CD8-positive, alpha-beta memory T cell (primary cell): ENCODE results near the gene DDX46. TPM values are rescaled to one million over a fixed set of nuclear protein-coding genes. Genes with fewer than 3 reads are reported as not detected.
"Not testable (repeated sequence)": the region's sequence is repeated elsewhere in the genome, so short reads cannot be mapped to it uniquely, and the experiment has no call there.

Source experiments
- CTCF ChIA-PET: fragments of 350-600 bp; sonication (Branson Sonifier 250); formaldehyde crosslinking; loops from one replicate; lab custom pipeline; 2021; ENCODE audit warnings: antibody characterized with exemption; lab: Charles Lee
- POLR2A ChIA-PET: fragments of 350-600 bp; sonication (Branson Sonifier 250); formaldehyde crosslinking; loops from one replicate; lab custom pipeline; 2021; ENCODE audit warnings: antibody characterized with exemption; lab: Charles Lee
- DNase-seq, 5 donors: peaks; one replicate each; pipeline versions ENCODE4 v3.0.0 to v3.0.0-alpha.2; 2020 to 2022; ENCODE audit warnings: mixed read lengths in 1 of 5
- H3K27ac ChIP-seq: one replicate; pipeline ENCODE4 v1.7.0; 2013; ENCODE audit warnings: low read depth, mild to moderate bottlenecking, low read length, moderate library complexity
- H3K27me3 ChIP-seq: 2 replicates; pipeline ENCODE4 v1.7.0; 2013; ENCODE audit warnings: low read length, mild to moderate bottlenecking; ENCODE audit not compliant: insufficient read depth, poor library complexity, severe bottlenecking
- H3K36me3 ChIP-seq: 2 replicates; pipeline ENCODE4 v1.7.0; 2013; ENCODE audit warnings: mild to moderate bottlenecking, low read length, moderate library complexity; ENCODE audit not compliant: insufficient read depth
- H3K4me1 ChIP-seq: 2 replicates; pipeline ENCODE4 v1.7.0; 2013; ENCODE audit warnings: mild to moderate bottlenecking, low read length, moderate library complexity; ENCODE audit not compliant: insufficient read depth
- H3K4me3 ChIP-seq: 2 replicates; pipeline ENCODE4 v1.7.0; 2013; ENCODE audit warnings: mild to moderate bottlenecking, low read length
- H3K9me3 ChIP-seq: 2 replicates; pipeline ENCODE4 v1.7.0; 2013; ENCODE audit warnings: mild to moderate bottlenecking, low read length
- H3K27ac Mint-ChIP-seq, 8 donors: one replicate each; pipeline ENCODE4 v1.8.0; 2020 to 2021; ENCODE audit warnings: mixed read lengths in 8 of 8, mild to moderate bottlenecking in 6 of 8, inconsistent platforms in 3 of 8, moderate library complexity in 3 of 8
- H3K27me3 Mint-ChIP-seq, 2 donors: one replicate each; pipeline ENCODE4 v1.8.0; 2020 to 2021; ENCODE audit warnings: mixed read lengths in 2 of 2, mild to moderate bottlenecking in 1 of 2, moderate library complexity in 1 of 2
- H3K36me3 Mint-ChIP-seq, 3 donors: one replicate each; pipeline ENCODE4 v1.8.0; 2020 to 2021; ENCODE audit warnings: mixed read lengths in 3 of 3, inconsistent platforms in 1 of 3, mild to moderate bottlenecking in 1 of 3
- H3K4me1 Mint-ChIP-seq, 3 donors: one replicate each; pipeline ENCODE4 v1.8.0; 2020 to 2021; ENCODE audit warnings: mixed read lengths in 3 of 3, inconsistent platforms in 1 of 3, mild to moderate bottlenecking in 1 of 3
- H3K4me3 Mint-ChIP-seq, 7 donors: one replicate each; pipeline ENCODE4 v1.8.0; 2020 to 2021; ENCODE audit warnings: mixed read lengths in 7 of 7, mild to moderate bottlenecking in 6 of 7, moderate library complexity in 4 of 7, inconsistent platforms in 2 of 7
- H3K9me3 Mint-ChIP-seq, 5 donors: one replicate each; pipeline ENCODE4 v1.8.0; 2020 to 2022; ENCODE audit warnings: mixed read lengths in 5 of 5, mild to moderate bottlenecking in 3 of 5, moderate library complexity in 2 of 5, inconsistent platforms in 1 of 5
- polyA plus RNA-seq: library from polyadenylated mRNA; unstranded; fragments of 300-500 nt; fragmentation: Illumina TruSeq; gene quantifications from one replicate; pipeline ENCODE4 v1.2.3, GENCODE V29; 2021
- total RNA-seq, 2 experiments: library from RNA; stranded (reverse); gene quantifications; one replicate each; pipeline ENCODE4 v1.2.3, GENCODE V29; 2021

DDX46 gene
- total RNA-seq: 10 to 100 TPM; 81.3 to 83.8 TPM
- 27.5 TPM for polyA plus RNA-seq

GRCh38 chr5:134758504-134759341, at the start of gene DDX46:
Gene DDX46 (plus strand): TSS chr5:134758779. CDS start chr5:134758939, 160 bp downstream.
- no peaks in the 10 kb centered on the region for H3K9me3 Mint-ChIP-seq

GRCh38 chr5:134714120-134714519, 44.5 kb upstream of the DDX46 start:
- Histone ChIP-seq H3K4me3 (no peak overlapping the region), H3K27ac (no peak overlapping the region), H3K27me3 (no peaks in the 10 kb centered on the region), H3K36me3 (peaks cover 12% of the 10 kb centered on the region), H3K4me1 (no peaks in the 10 kb centered on the region), H3K9me3 (no peaks in the 10 kb centered on the region)
- H3K27ac Mint-ChIP-seq: no peak overlapping the region
- H3K4me1 Mint-ChIP-seq: no peaks in the 10 kb centered on the region
- no peaks in the 10 kb centered on the region for H3K9me3 Mint-ChIP-seq
- peaks cover 13 to 56% (median 15%) of the 10 kb centered on the region in 3 donors for H3K36me3 Mint-ChIP-seq
- no peak overlapping the region for H3K4me3 Mint-ChIP-seq
- ChIA-PET POLR2A (no interaction called here), CTCF (no interaction called here)
- DNase-seq: no peak
- H3K27me3 Mint-ChIP-seq: no peaks in the 10 kb centered on the region

More at GRCh38 chr5:134758504-134759341, at the start of gene DDX46:
- H3K36me3 ChIP-seq: no peaks in the 10 kb centered on the region
- H3K4me3 ChIP-seq: peak within 1 kb of the TSS; percentile 96
- no peaks in the 10 kb centered on the region for H3K9me3 ChIP-seq
- H3K4me1 Mint-ChIP-seq: peaks cover 36 to 46% (median 44%) of the 10 kb centered on the region in 3 donors
- peak within 1 kb of the TSS; percentile 96 to 100 (median 100) for H3K4me3 Mint-ChIP-seq
- ChIA-PET POLR2A (interaction anchor here (0.5 to 3.0 kb wide), 9 partner anchors 19 to 1796 kb away, joined by 3 to 22 read pairs (median 3); partner anchors contain the start of gene CAMLG), CTCF (interaction anchor here (0.7 to 3.4 kb wide), 13 partner anchors 9 to 387 kb away, joined by 3 to 44 read pairs (median 4); partner anchors contain the start of genes CAMLG, CDKN2AIPNL, PCBD2 and UBE2B)
- peaks cover 21% of the 10 kb centered on the region for H3K4me1 ChIP-seq
- DNase-seq: peak; percentile 89 to 94 (median 90)
- H3K27ac ChIP-seq: peak within 1 kb of the TSS; percentile 78
- peak within 1 kb of the TSS; percentile 83 to 100 (median 98) for H3K27ac Mint-ChIP-seq
- H3K27me3 Mint-ChIP-seq: no peaks in the 10 kb centered on the region
- H3K27me3 ChIP-seq: no peaks in the 10 kb centered on the region
- H3K36me3 Mint-ChIP-seq: peaks cover 0 to 14% (median under 1%) of the 10 kb centered on the region in 3 donors

- H3K9me3 ChIP-seq: no peaks in the 10 kb centered on the region
- H3K27me3 ChIP-seq: no peaks in the 10 kb centered on the region
- ChIA-PET CTCF (no interaction called here), POLR2A (no interaction called here)
- Mint-ChIP-seq H3K27me3 (no peaks in the 10 kb centered on the region), H3K36me3 (peaks cover 11 to 56% (median 13%) of the 10 kb centered on the region in 3 donors), H3K9me3 (no peaks in the 10 kb centered on the region), H3K27ac (no peak overlapping the region), H3K4me3 (no peak overlapping the region), H3K4me1 (no peaks in the 10 kb centered on the region)
- no peak overlapping the region for H3K27ac ChIP-seq
- no peak overlapping the region for H3K4me3 ChIP-seq
- no peak for DNase-seq
- no peaks in the 10 kb centered on the region for H3K4me1 ChIP-seq
- peaks cover 12% of the 10 kb centered on the region for H3K36me3 ChIP-seq
These were observed 44.0 kb upstream of the DDX46 start for GRCh38 chr5:134714541-134714940.

GRCh38 chr5:134715466-134715865, 43.1 kb upstream of the DDX46 start:
- H3K9me3 ChIP-seq, H3K4me3 Mint-ChIP-seq, CTCF ChIA-PET, H3K4me1 ChIP-seq, H3K27ac ChIP-seq, H3K4me1 Mint-ChIP-seq, POLR2A ChIA-PET, H3K27me3 Mint-ChIP-seq, DNase-seq, H3K9me3 Mint-ChIP-seq, H3K4me3 ChIP-seq, H3K27me3 ChIP-seq: not testable (repeated sequence)
- peaks cover 17% of the 10 kb centered on the region for H3K36me3 ChIP-seq
- H3K27ac Mint-ChIP-seq: peak overlapping the region in 1 of 8 donors; percentile 25
- peaks cover 10 to 54% (median 13%) of the 10 kb centered on the region in 3 donors for H3K36me3 Mint-ChIP-seq

- Mint-ChIP-seq H3K9me3 (no peaks in the 10 kb centered on the region), H3K4me3 (no peak overlapping the region), H3K4me1 (no peaks in the 10 kb centered on the region), H3K27me3 (no peaks in the 10 kb centered on the region), H3K36me3 (peaks cover 0 to 48% (median 4%) of the 10 kb centered on the region in 3 donors), H3K27ac (no peak overlapping the region)
- no peaks in the 10 kb centered on the region for H3K9me3 ChIP-seq
- H3K27ac ChIP-seq: no peak overlapping the region
- ChIA-PET POLR2A (no interaction called here), CTCF (interaction anchor here (0.6 kb wide), 1 partner anchor 12 kb away, joined by 3 read pairs; no protein-coding TSS in a partner anchor)
- H3K36me3 ChIP-seq: peaks cover 5% of the 10 kb centered on the region
- no peaks in the 10 kb centered on the region for H3K27me3 ChIP-seq
- no peak overlapping the region for H3K4me3 ChIP-seq
- no peaks in the 10 kb centered on the region for H3K4me1 ChIP-seq
- DNase-seq: no peak
These were observed 33.7 kb upstream of the DDX46 start for GRCh38 chr5:134724872-134725271.

GRCh38 chr5:134732819-134733218, 25.8 kb upstream of the DDX46 start:
- Histone ChIP-seq H3K4me1 (peaks cover 3% of the 10 kb centered on the region), H3K27me3 (no peaks in the 10 kb centered on the region), H3K9me3 (no peaks in the 10 kb centered on the region), H3K36me3 (no peaks in the 10 kb centered on the region), H3K4me3 (no peak overlapping the region), H3K27ac (no peak overlapping the region)
- peaks cover 2 to 4% (median 4%) of the 10 kb centered on the region in 3 donors for H3K4me1 Mint-ChIP-seq
- no peak for DNase-seq
- peak overlapping the region in 2 of 8 donors; percentile 47 to 54 for H3K27ac Mint-ChIP-seq
- H3K9me3 Mint-ChIP-seq: no peaks in the 10 kb centered on the region
- ChIA-PET CTCF (no interaction called here), POLR2A (no interaction called here)
- H3K4me3 Mint-ChIP-seq: no peak overlapping the region
- no peaks in the 10 kb centered on the region for H3K27me3 Mint-ChIP-seq
- H3K36me3 Mint-ChIP-seq: no peaks in the 10 kb centered on the region

- Mint-ChIP-seq H3K4me1 (peaks cover 18 to 21% (median 19%) of the 10 kb centered on the region in 3 donors), H3K36me3 (peaks cover 0 to 9% (median 0%) of the 10 kb centered on the region in 3 donors), H3K27ac (no peak overlapping the region), H3K9me3 (no peaks in the 10 kb centered on the region), H3K4me3 (no peak overlapping the region), H3K27me3 (no peaks in the 10 kb centered on the region)
- no peak for DNase-seq
- no peaks in the 10 kb centered on the region for H3K36me3 ChIP-seq
- ChIA-PET CTCF (interaction anchor here (1.4 to 2.4 kb wide), 2 partner anchors 23 to 169 kb away, joined by 5 to 13 read pairs; partner anchors contain the start of genes DDX46 and PCBD2), POLR2A (no interaction called here)
- H3K27me3 ChIP-seq: no peaks in the 10 kb centered on the region
- H3K4me1 ChIP-seq: peaks cover 16% of the 10 kb centered on the region
- H3K4me3 ChIP-seq: no peak overlapping the region
- H3K27ac ChIP-seq: no peak overlapping the region
- no peaks in the 10 kb centered on the region for H3K9me3 ChIP-seq
These were observed 23.3 kb upstream of the DDX46 start for GRCh38 chr5:134735243-134735642.
